Neuronal stem cell (in vitro differentiated cells): Measurements from ENCODE around the gene UTS2B.
A peak's percentile ranks its signal among the peaks of the same experiment; 100 is the strongest.

Experiments
- DNase-seq: peaks from one replicate; pipeline ENCODE4 v3.0.0-alpha.2; 2013; ENCODE audit warnings: low spot score
- H2AFZ ChIP-seq: one replicate; pipeline ENCODE4 v1.6.1; 2013; ENCODE audit warnings: mild to moderate bottlenecking, low read length, inconsistent platforms
- H2AK5ac ChIP-seq: 2 replicates; pipeline ENCODE4 v1.6.1; 2013; ENCODE audit warnings: low read depth, mild to moderate bottlenecking, inconsistent platforms, low read length, moderate library complexity, mixed read lengths
- H2BK120ac ChIP-seq: 2 replicates; pipeline ENCODE4 v1.6.1; 2013; ENCODE audit warnings: low read depth, mild to moderate bottlenecking, inconsistent platforms, low read length, moderate library complexity, mixed read lengths
- H2BK12ac ChIP-seq: one replicate; pipeline ENCODE4 v1.6.1; 2013; ENCODE audit warnings: low read length, inconsistent platforms
- H2BK15ac ChIP-seq: 2 replicates; pipeline ENCODE4 v1.6.1; 2013; ENCODE audit warnings: mild to moderate bottlenecking, low read length, inconsistent platforms, mixed read lengths
- H2BK5ac ChIP-seq: one replicate; pipeline ENCODE4 v1.6.1; 2013; ENCODE audit warnings: inconsistent platforms, mild to moderate bottlenecking, low read length, moderate library complexity
- H3K14ac ChIP-seq: one replicate; pipeline ENCODE4 v1.6.1; 2013; ENCODE audit warnings: low read length, inconsistent platforms
- H3K18ac ChIP-seq: 2 replicates; pipeline ENCODE4 v1.6.1; 2013; ENCODE audit warnings: low read length, inconsistent platforms
- H3K23ac ChIP-seq: 2 replicates; pipeline ENCODE4 v1.6.1; 2013; ENCODE audit warnings: low read depth, mild to moderate bottlenecking, mixed read lengths, low read length, inconsistent platforms; ENCODE audit not compliant: poor library complexity
- H3K27ac ChIP-seq: replicated peaks from 3 replicates; pipeline ENCODE4 v1.5.1; 2013; ENCODE audit warnings: low read length, inconsistent platforms
- H3K27me3 ChIP-seq, 3 experiments: 2 replicates each; pipeline ENCODE4 v1.6.1; 2013; ENCODE audit warnings: low read length in 3 of 3, mild to moderate bottlenecking in 2 of 3, inconsistent platforms in 1 of 3, low read depth in 1 of 3, mixed read lengths in 1 of 3, moderate library complexity in 1 of 3; ENCODE audit not compliant: control insufficient read depth in 3 of 3, insufficient read depth in 3 of 3
- H3K36me3 ChIP-seq, 2 donors: replicated peaks in 1 of 2; 2 replicates each; pipeline ENCODE4 v1.6.1; 2013; ENCODE audit warnings: low read length in 2 of 2; ENCODE audit not compliant: control insufficient read depth in 2 of 2, insufficient read depth in 2 of 2
- H3K4ac ChIP-seq: 2 replicates; pipeline ENCODE4 v1.6.1; 2013; ENCODE audit warnings: inconsistent platforms, mild to moderate bottlenecking, low read length, moderate library complexity
- H3K4me1 ChIP-seq, 2 donors: 1 replicate in 1 of 2; 2 replicates in 1 of 2; pipeline ENCODE4 v1.6.1; 2013; ENCODE audit warnings: low read length in 2 of 2, low read depth in 1 of 2; ENCODE audit not compliant: control insufficient read depth in 2 of 2, insufficient read depth in 1 of 2
- H3K4me2 ChIP-seq: one replicate; pipeline ENCODE4 v1.6.1; 2013; ENCODE audit warnings: mild to moderate bottlenecking, low read length, inconsistent platforms; ENCODE audit not compliant: insufficient read depth, poor library complexity, severe bottlenecking
- H3K4me3 ChIP-seq, 2 donors: 2 replicates each; pipeline ENCODE4 v1.5.1; 2013; ENCODE audit warnings: low read length in 2 of 2, mild to moderate bottlenecking in 2 of 2, inconsistent platforms in 1 of 2, moderate library complexity in 1 of 2
- H3K79me1 ChIP-seq: one replicate; pipeline ENCODE4 v1.6.1; 2013; ENCODE audit warnings: low read depth, mild to moderate bottlenecking, inconsistent platforms, low read length, moderate library complexity
- H3K9ac ChIP-seq: one replicate; pipeline ENCODE4 v1.6.1; 2013; ENCODE audit warnings: mild to moderate bottlenecking, low read depth, low read length, inconsistent platforms; ENCODE audit not compliant: poor library complexity
- H3K9me3 ChIP-seq, 2 donors: replicated peaks in 1 of 2; 2 replicates each; pipeline versions ENCODE3 to v1.6.1; 2013; ENCODE audit warnings: low read length in 2 of 2, mild to moderate bottlenecking in 2 of 2, inconsistent platforms in 1 of 2, low read depth in 1 of 2, mixed read lengths in 1 of 2, moderate library complexity in 1 of 2; ENCODE audit not compliant: control insufficient read depth in 2 of 2, insufficient read depth in 1 of 2
- H4K8ac ChIP-seq: one replicate; pipeline ENCODE4 v1.6.1; 2013; ENCODE audit warnings: low read depth, mild to moderate bottlenecking, inconsistent platforms, low read length, moderate library complexity
- H4K91ac ChIP-seq: one replicate; pipeline ENCODE4 v1.6.1; 2013; ENCODE audit warnings: low read length, low read depth, mild to moderate bottlenecking, inconsistent platforms; ENCODE audit not compliant: poor library complexity
- WGBS, 2 donors: extraction: QIAGEN DNeasy Blood & Tissue Kit; methylation state at CpG; one replicate each; pipeline ENCODE4 v1.1.7; 2013; ENCODE audit warnings: missing lambda C conversion rate in 2 of 2, mixed read lengths in 1 of 2; ENCODE audit not compliant: insufficient read length in 2 of 2, insufficient replicate concordance in 1 of 2; ENCODE audit errors: extremely low coverage in 2 of 2; 5-methylcytosine and 5-hydroxymethylcytosine counted together

The UTS2B gene

GRCh38 chr3:191362037-191362436, 31.7 kb upstream of the UTS2B start:
- Histone ChIP-seq H3K4me3 (no peak overlapping the region), H4K91ac (no peak overlapping the region), H3K36me3 (peaks cover 11 to 100% of the 10 kb centered on the region in 2 donors), H3K27me3 (no peaks in the 10 kb centered on the region), H2AFZ (no peak overlapping the region), H3K4me2 (no peak overlapping the region), H2BK5ac (no peak overlapping the region), H3K9me3 (peaks cover 0 to 5% of the 10 kb centered on the region in 2 donors), H3K9ac (no peak overlapping the region), H2BK12ac (no peak overlapping the region), H3K79me1 (peaks cover 2% of the 10 kb centered on the region), H2AK5ac (no peak overlapping the region), H3K4me1 (peaks cover 0 to 9% of the 10 kb centered on the region in 2 donors), H3K18ac (no peak overlapping the region), H3K14ac (no peak overlapping the region), H2BK120ac (no peak overlapping the region), H3K23ac (no peak overlapping the region), H3K4ac (no peak overlapping the region), H3K27ac (no peak overlapping the region), H2BK15ac (no peak overlapping the region), H4K8ac (no peak overlapping the region)
- DNase-seq, result no peak
- no CpG with 5 or more reads among the region's 4 CpGs for WGBS, 2 donors

- Histone ChIP-seq H4K91ac (no peak overlapping the region), H3K9me3 (peaks cover 0 to 5% of the 10 kb centered on the region in 2 donors), H2BK15ac (no peak overlapping the region), H3K4me3 (no peak overlapping the region), H2BK12ac (no peak overlapping the region), H2BK5ac (no peak overlapping the region), H2AK5ac (no peak overlapping the region), H3K36me3 (peaks cover 11 to 96% of the 10 kb centered on the region in 2 donors), H2BK120ac (no peak overlapping the region), H3K79me1 (no peaks in the 10 kb centered on the region), H3K18ac (no peak overlapping the region), H3K4me2 (no peak overlapping the region), H2AFZ (no peak overlapping the region), H4K8ac (no peak overlapping the region), H3K27ac (no peak overlapping the region), H3K27me3 (no peaks in the 10 kb centered on the region), H3K4ac (no peak overlapping the region), H3K23ac (no peak overlapping the region), H3K14ac (no peak overlapping the region), H3K4me1 (peaks cover 0 to 10% of the 10 kb centered on the region in 2 donors), H3K9ac (no peak overlapping the region)
- WGBS, 2 donors, result no CpG with 5 or more reads among the region's 1 CpG
- peak; percentile 18 for DNase-seq
These were observed 31.1 kb upstream of the UTS2B start for GRCh38 chr3:191361456-191361855.

GRCh38 chr3:191360620-191361019, 30.3 kb upstream of the UTS2B start:
- Histone ChIP-seq H2BK12ac (no peak overlapping the region), H3K4me1 (peaks cover 0 to 10% of the 10 kb centered on the region in 2 donors), H3K9me3 (peaks cover 0 to 5% of the 10 kb centered on the region in 2 donors), H3K18ac (no peak overlapping the region), H3K4me2 (no peak overlapping the region), H2BK120ac (no peak overlapping the region), H3K9ac (no peak overlapping the region), H3K14ac (no peak overlapping the region), H3K4ac (no peak overlapping the region), H2BK15ac (no peak overlapping the region), H4K91ac (no peak overlapping the region), H2BK5ac (no peak overlapping the region), H3K27ac (no peak overlapping the region), H3K27me3 (no peaks in the 10 kb centered on the region), H3K79me1 (no peaks in the 10 kb centered on the region), H2AK5ac (no peak overlapping the region), H3K23ac (no peak overlapping the region), H3K36me3 (peaks cover 11 to 88% of the 10 kb centered on the region in 2 donors), H2AFZ (no peak overlapping the region), H4K8ac (no peak overlapping the region), H3K4me3 (no peak overlapping the region)
- WGBS, 2 donors, result no CpG with 5 or more reads among the region's 3 CpGs
- DNase-seq, result no peak

GRCh38 chr3:191358929-191359328, 28.6 kb upstream of the UTS2B start:
- Histone ChIP-seq H3K27me3 (no peaks in the 10 kb centered on the region), H2BK12ac (no peak overlapping the region), H3K14ac (no peak overlapping the region), H3K36me3 (peaks cover 11 to 72% of the 10 kb centered on the region in 2 donors), H2AFZ (no peak overlapping the region), H3K4me1 (peaks cover 0 to 10% of the 10 kb centered on the region in 2 donors), H4K8ac (no peak overlapping the region), H3K23ac (no peak overlapping the region), H2BK5ac (no peak overlapping the region), H3K79me1 (no peaks in the 10 kb centered on the region), H2BK15ac (no peak overlapping the region), H3K4me2 (no peak overlapping the region), H3K27ac (no peak overlapping the region), H3K9ac (no peak overlapping the region), H3K9me3 (peaks cover 0 to 5% of the 10 kb centered on the region in 2 donors), H2AK5ac (no peak overlapping the region), H2BK120ac (no peak overlapping the region), H4K91ac (no peak overlapping the region), H3K4me3 (no peak overlapping the region), H3K4ac (no peak overlapping the region), H3K18ac (no peak overlapping the region)
- no peak for DNase-seq
- WGBS, 2 donors, result no CpG with 5 or more reads among the region's 2 CpGs
